Vagina (tissue), 2 donors: ENCODE results near the gene SIGMAR1.

Source experiments
- POLR2AphosphoS5 ChIP-seq, 2 donors: sonication (generic); formaldehyde crosslinking; IDR thresholded peaks; one replicate each; pipeline ENCODE4 v1.9.0; 2017; ENCODE audit warnings: antibody characterized with exemption in 2 of 2, mild to moderate bottlenecking in 2 of 2, low read depth in 1 of 2; ENCODE audit not compliant: insufficient read depth in 1 of 2
- TF ChIP-seq, protein P1 (sequence below), 3 experiments: fragments of 450-650 bp in 2 of 3; fragments of 200-600 bp in 1 of 3; sonication (generic) in 1 of 3; IDR thresholded peaks; one replicate each; pipeline ENCODE4 v1.5.1; 2017 to 2019; ENCODE audit warnings: antibody characterized with exemption in 3 of 3, mild to moderate bottlenecking in 2 of 3, moderate library complexity in 2 of 3

DNA sequence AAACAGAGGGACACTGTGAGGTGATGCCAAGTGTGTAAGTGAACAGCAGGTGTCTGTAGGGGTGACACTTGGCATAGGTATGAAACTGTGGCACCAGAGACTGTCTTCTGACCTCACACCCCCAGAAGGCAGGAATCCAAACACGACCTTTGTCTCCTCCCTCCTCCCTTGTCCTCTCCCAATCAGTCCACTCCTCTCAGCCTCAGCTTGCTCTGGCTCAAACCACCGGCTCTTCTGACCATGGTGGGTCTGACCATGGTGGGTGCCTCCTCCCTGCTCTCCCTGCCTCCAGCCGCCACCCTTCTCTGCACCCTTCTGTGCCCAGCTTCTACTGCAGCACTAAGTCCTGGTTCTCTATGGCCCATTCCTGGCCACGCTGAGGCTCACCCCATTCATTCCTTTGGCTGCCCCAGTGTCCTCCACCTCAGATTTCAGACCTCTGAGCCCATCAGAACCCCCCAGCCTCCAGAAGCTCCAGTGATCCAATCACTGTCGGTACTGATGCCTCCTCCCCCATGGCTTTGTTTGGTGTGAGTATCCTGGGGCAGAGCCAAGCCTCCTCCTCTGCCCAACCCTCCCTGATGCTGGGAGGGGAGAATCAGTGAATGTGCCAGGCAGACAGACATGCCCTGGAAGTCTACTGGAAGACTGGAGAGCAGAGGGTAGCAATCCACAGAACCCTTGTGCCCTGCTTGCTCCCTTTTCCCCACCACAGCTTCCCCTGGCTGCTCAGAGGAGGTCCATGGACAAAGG is 7.0 kb downstream of the SIGMAR1 start:
- no peak for TF ChIP-seq POLR2AphosphoS5 (IDR thresholded peaks at IDR 0.05; ENCODE audit: insufficient read depth in 1 of 2, low read depth in 1 of 2)
- TF ChIP-seq, protein P1, sequence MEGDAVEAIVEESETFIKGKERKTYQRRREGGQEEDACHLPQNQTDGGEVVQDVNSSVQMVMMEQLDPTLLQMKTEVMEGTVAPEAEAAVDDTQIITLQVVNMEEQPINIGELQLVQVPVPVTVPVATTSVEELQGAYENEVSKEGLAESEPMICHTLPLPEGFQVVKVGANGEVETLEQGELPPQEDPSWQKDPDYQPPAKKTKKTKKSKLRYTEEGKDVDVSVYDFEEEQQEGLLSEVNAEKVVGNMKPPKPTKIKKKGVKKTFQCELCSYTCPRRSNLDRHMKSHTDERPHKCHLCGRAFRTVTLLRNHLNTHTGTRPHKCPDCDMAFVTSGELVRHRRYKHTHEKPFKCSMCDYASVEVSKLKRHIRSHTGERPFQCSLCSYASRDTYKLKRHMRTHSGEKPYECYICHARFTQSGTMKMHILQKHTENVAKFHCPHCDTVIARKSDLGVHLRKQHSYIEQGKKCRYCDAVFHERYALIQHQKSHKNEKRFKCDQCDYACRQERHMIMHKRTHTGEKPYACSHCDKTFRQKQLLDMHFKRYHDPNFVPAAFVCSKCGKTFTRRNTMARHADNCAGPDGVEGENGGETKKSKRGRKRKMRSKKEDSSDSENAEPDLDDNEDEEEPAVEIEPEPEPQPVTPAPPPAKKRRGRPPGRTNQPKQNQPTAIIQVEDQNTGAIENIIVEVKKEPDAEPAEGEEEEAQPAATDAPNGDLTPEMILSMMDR (IDR thresholded peaks at IDR 0.05), result no peak
